Endothelial cell of umbilical vein (primary cell): ENCODE measurements around the gene TCAP. TPM values are rescaled to one million over a fixed set of nuclear protein-coding genes. Genes with fewer than 3 reads are reported as not detected.

Experiments
- BruUV-seq: library from RNA; stranded (reverse); fragments of 400-500 nt; replicated peaks from 2 replicates; lab custom pipeline; 2021; lab: Mats Ljungman, UMichigan
- CTCF ChIA-PET: fragments of 300-600, 350-600 bp; sonication (Branson Sonifier 250); formaldehyde crosslinking; loops from one replicate; lab custom pipeline; 2021; ENCODE audit warnings: antibody characterized with exemption, inconsistent platforms; lab: Charles Lee
- POLR2A ChIA-PET: fragments of 300-600, 350-600 bp; sonication (Branson Sonifier 250); formaldehyde crosslinking; loops from one replicate; lab custom pipeline; 2021; ENCODE audit warnings: antibody characterized with exemption, inconsistent platforms; lab: Charles Lee
- DNase-seq: peaks from one replicate; pipeline ENCODE4 v3.0.0-alpha.2; 2011; ENCODE audit warnings: low read depth, low spot score
- FAIRE-seq: peaks from 2 replicates; lab custom pipeline; 2011; peaks lifted over from hg19 to GRCh38; lab: Jason Lieb, UNC
- H2AFZ ChIP-seq: 2 replicates; pipeline ENCODE4 v1.6.0; 2012; ENCODE audit warnings: low read depth, low read length, control low read depth, inconsistent platforms
- H3K27ac ChIP-seq: 2 replicates; pipeline ENCODE4 v1.5.1; 2011; ENCODE audit warnings: low read depth, mild to moderate bottlenecking, control low read depth, low read length, moderate library complexity; ENCODE audit not compliant: insufficient read depth
- H3K27me3 ChIP-seq, 2 experiments: 2 replicates each; pipeline versions ENCODE4 v1.6.0 to v1.6.1; 2011; ENCODE audit warnings: low read length in 2 of 2, mixed read lengths in 1 of 2; ENCODE audit not compliant: control insufficient read depth in 2 of 2, insufficient read depth in 2 of 2
- H3K36me3 ChIP-seq, 2 experiments: 2 replicates in 1 of 2; 3 replicates in 1 of 2; pipeline ENCODE4 v1.5.1; 2011; ENCODE audit warnings: low read length in 2 of 2, mild to moderate bottlenecking in 1 of 2, moderate library complexity in 1 of 2; ENCODE audit not compliant: control insufficient read depth in 2 of 2, insufficient read depth in 2 of 2; ENCODE audit errors: extremely low read depth in 1 of 2
- H3K4me1 ChIP-seq: 3 replicates; pipeline ENCODE4 v1.5.1; 2011; ENCODE audit warnings: mild to moderate bottlenecking, low read length; ENCODE audit not compliant: control insufficient read depth, insufficient read depth; ENCODE audit errors: extremely low read depth
- H3K4me2 ChIP-seq: 2 replicates; pipeline ENCODE4 v1.6.1; 2011; ENCODE audit warnings: low read length, control low read depth, mixed read lengths; ENCODE audit not compliant: insufficient read depth
- H3K4me3 ChIP-seq, 3 experiments: fragments of 200-600 bp in 1 of 3; sonication (generic), shearing (Covaris generic) in 1 of 3; replicated peaks in 1 of 3; 2 replicates each; pipeline ENCODE4 v1.5.1; 2011 to 2016; ENCODE audit warnings: control low read depth in 3 of 3, low read length in 3 of 3, mild to moderate bottlenecking in 2 of 3, inconsistent platforms in 1 of 3, low read depth in 1 of 3, moderate library complexity in 1 of 3; ENCODE audit not compliant: insufficient read depth in 1 of 3
- H3K79me2 ChIP-seq: 2 replicates; pipeline ENCODE4 v1.6.0; 2012; ENCODE audit warnings: low read length, inconsistent platforms; ENCODE audit not compliant: control insufficient read depth, insufficient read depth
- H3K9ac ChIP-seq: replicated peaks from 2 replicates; pipeline ENCODE3; 2011; ENCODE audit warnings: low read length, control low read depth; ENCODE audit not compliant: insufficient read depth; ENCODE audit errors: extremely low read depth
- H3K9me1 ChIP-seq: replicated peaks from 3 replicates; pipeline ENCODE4 v1.6.0; 2011; ENCODE audit warnings: mild to moderate bottlenecking, low read length; ENCODE audit not compliant: control insufficient read depth, insufficient read depth; ENCODE audit errors: extremely low read depth
- H3K9me3 ChIP-seq: replicated peaks from 2 replicates; pipeline ENCODE4 v1.5.1; 2012; ENCODE audit warnings: low read length, inconsistent platforms; ENCODE audit not compliant: control insufficient read depth, insufficient read depth
- H4K20me1 ChIP-seq: replicated peaks from 2 replicates; pipeline ENCODE3; 2011; ENCODE audit warnings: mild to moderate bottlenecking, low read length; ENCODE audit not compliant: control insufficient read depth, insufficient read depth; ENCODE audit errors: extremely low read depth
- CTCF ChIP-seq, 2 donors: IDR thresholded peaks; 1 replicate in 1 of 2; 2 replicates in 1 of 2; pipeline ENCODE4 v1.5.1; 2011; ENCODE audit warnings: low read length in 2 of 2, mild to moderate bottlenecking in 2 of 2, moderate library complexity in 2 of 2, control low read depth in 1 of 2, inconsistent platforms in 1 of 2, low read depth in 1 of 2; ENCODE audit not compliant: insufficient read depth in 1 of 2; ENCODE audit errors: extremely low read depth in 1 of 2
- EZH2 ChIP-seq: IDR thresholded peaks from 2 replicates; pipeline ENCODE4 v1.6.1; 2012; ENCODE audit warnings: borderline replicate concordance, low read depth, mild to moderate bottlenecking, moderate library complexity, low read length, inconsistent platforms; ENCODE audit not compliant: severe bottlenecking
- FOS ChIP-seq: IDR thresholded peaks from 2 replicates; pipeline ENCODE4 v1.6.1; 2011; ENCODE audit warnings: mild to moderate bottlenecking, low read length, moderate library complexity, borderline replicate concordance; ENCODE audit not compliant: insufficient read depth
- GATA2 ChIP-seq: IDR thresholded peaks from 2 replicates; pipeline ENCODE4 v1.7.0; 2011; ENCODE audit warnings: low read depth, mild to moderate bottlenecking, moderate library complexity, mixed read lengths, low read length; ENCODE audit not compliant: insufficient read length, insufficient read depth
- JUN ChIP-seq: IDR thresholded peaks from 2 replicates; pipeline ENCODE4 v1.6.1; 2011; ENCODE audit warnings: borderline replicate concordance, low read depth; ENCODE audit not compliant: insufficient read length, insufficient read depth
- MYC ChIP-seq: IDR thresholded peaks from one replicate; pipeline ENCODE4 v1.6.1; 2011; ENCODE audit warnings: mild to moderate bottlenecking, low read depth, low read length
- POLR2A ChIP-seq: IDR thresholded peaks from 2 replicates; pipeline ENCODE4 v1.6.1; 2012; ENCODE audit warnings: low read depth, mild to moderate bottlenecking, control low read depth, low read length
- POLR2AphosphoS5 ChIP-seq: IDR thresholded peaks from 2 replicates; pipeline ENCODE4 v1.6.1; 2012; ENCODE audit warnings: low read depth, mild to moderate bottlenecking, control low read depth, low read length, moderate library complexity; ENCODE audit not compliant: insufficient read depth
- dilution Hi-C: fragments of 300-500 bp; cut with MboI; formaldehyde crosslinking; loops from one replicate; pipeline ENCODE4 v1.15.0; 2019; ENCODE audit warnings: low sequenced_read_pairs; ENCODE audit not compliant: extremely low pct_ligation_motif_present
- intact Hi-C: fragments of 100-400 bp; cut with micrococcal nuclease; formaldehyde crosslinking; loops from one replicate; pipeline ENCODE4 v1.10.0; 2022
- polyA plus RNA-seq, 4 experiments: library from polyadenylated mRNA; depleted of rRNA in 3 of 4; stranded (reverse) in 3 of 4; unstranded in 1 of 4; fragments of >200 nt; gene quantifications; 2 replicates each; pipeline versions ENCODE4 v1.2.1 to v1.2.3, GENCODE V29; 2011 to 2012; ENCODE audit warnings: missing spikeins in 1 of 4
- total RNA-seq: library from RNA; stranded (reverse); gene quantifications from 2 replicates; pipeline ENCODE4 v1.2.3, GENCODE V29; 2021

TCAP gene
- total and polyA plus RNA-seq, 2 donors (not counting 3 experiments of a cell fraction or from before 2014, with no cell fraction given), result 0.51 to 0.93 TPM

DNA sequence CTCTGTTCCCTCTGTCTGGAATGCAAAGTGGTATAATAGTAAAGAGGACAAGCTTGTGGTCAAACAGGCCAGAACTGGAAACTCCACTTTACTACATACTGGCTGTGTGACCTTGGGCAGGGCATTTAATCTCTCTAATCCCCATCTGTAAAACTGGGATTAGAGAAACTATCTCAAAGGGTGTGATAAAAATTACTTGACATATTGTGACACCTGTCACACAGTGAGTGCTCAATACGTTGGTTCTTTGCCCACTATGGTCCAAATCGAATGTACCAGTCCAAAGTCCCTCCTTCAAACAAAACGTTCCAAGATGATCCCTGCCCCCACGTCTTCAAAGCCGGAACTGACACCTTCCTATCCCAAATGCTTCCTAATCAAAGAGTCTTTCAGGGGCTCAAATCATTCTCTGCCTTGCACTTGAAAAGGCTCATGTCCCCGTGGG, 22.0 kb downstream of the TCAP start:
- BruUV-seq, result no TSS peak
- H3K27me3 ChIP-seq, result no peaks in the 10 kb centered on the region
- FAIRE-seq, result no peak
- intact Hi-C loops, result no loop called here
- peaks cover 9% of the 10 kb centered on the region for H3K4me1 ChIP-seq
- H3K9me1 ChIP-seq, result no peaks in the 10 kb centered on the region
- no peaks in the 10 kb centered on the region for H3K79me2 ChIP-seq
- no peaks in the 10 kb centered on the region for H3K9me3 ChIP-seq
- H4K20me1 ChIP-seq, result no peaks in the 10 kb centered on the region
- no peak for DNase-seq
- dilution Hi-C loops, result no loop called here
- no peak overlapping the region for H3K9ac ChIP-seq
- no peak overlapping the region for H3K4me3 ChIP-seq
- CTCF ChIA-PET, result interaction anchor here (1.5 to 2.1 kb wide), 2 partner anchors 33 to 43 kb away, joined by 5 to 12 read pairs; partner anchors contain the start of gene MIEN1
- POLR2A ChIA-PET, result no interaction called here
- H2AFZ ChIP-seq, result peak overlapping the region; percentile 84
- H3K27ac ChIP-seq, result no peak overlapping the region
- H3K36me3 ChIP-seq, result no peaks in the 10 kb centered on the region
- peak overlapping the region; percentile 13 for H3K4me2 ChIP-seq
- TF ChIP-seq POLR2AphosphoS5, result no peak
- TF ChIP-seq JUN, result no peak

- CTCF ChIA-PET, result interaction anchor here (0.7 to 2.1 kb wide), 8 partner anchors 12 to 271 kb away, joined by 3 to 12 read pairs (median 4); partner anchors contain the start of genes ERBB2 and MIEN1
Measured at GRCh38 chr17:39687546-39688474, 22.7 kb downstream of the TCAP start, which contains the start of gene PGAP3. TSS of gene PGAP3 (minus strand) at chr17:39688057. CDS start at chr17:39688014, 43 bp downstream.

More at GRCh38 chr17:39687546-39688474, 22.7 kb downstream of the TCAP start, which contains the start of gene PGAP3:
- Histone ChIP-seq H3K9ac (peak within 1 kb of the TSS; percentile 76), H3K9me1 (no peaks in the 10 kb centered on the region), H3K36me3 (no peaks in the 10 kb centered on the region), H3K4me2 (peak within 1 kb of the TSS; percentile 95), H3K4me1 (peaks cover 9% of the 10 kb centered on the region), H3K4me3 (peak within 1 kb of the TSS; percentile 69 to 91 (median 74)), H3K79me2 (no peaks in the 10 kb centered on the region), H3K9me3 (no peaks in the 10 kb centered on the region), H3K27me3 (no peaks in the 10 kb centered on the region), H2AFZ (peak within 1 kb of the TSS; percentile 84), H3K27ac (peak within 1 kb of the TSS; percentile 56), H4K20me1 (no peaks in the 10 kb centered on the region)
- FAIRE-seq (peak; percentile 81), DNase-seq (peak; percentile 94)
- POLR2A ChIA-PET, result no interaction called here
- TF ChIP-seq FOS (no peak), POLR2A (peak; percentile 85), EZH2 (no peak), CTCF (IDR thresholded peaks at IDR 0.05; ENCODE audit: extremely low read depth in 1 of 2, insufficient read depth in 1 of 2, low read depth in 1 of 2, low read length in 2 of 2) (no peak), GATA2 (no peak), POLR2AphosphoS5 (peak; percentile 84), MYC (no peak), JUN (no peak)
- BruUV-seq, result TSS peak; percentile 91
- intact Hi-C loops (no loop called here), dilution Hi-C loops (no loop called here)
